H1 (cell line): ENCODE measurements around the gene KCNC4. TPM values are rescaled to one million over a fixed set of nuclear protein-coding genes. Genes with fewer than 3 reads are reported as not detected.

Experiments used
- CTCF ChIA-PET: fragments of 300-600 bp; sonication (Branson Sonifier 250); formaldehyde crosslinking; loops from one replicate; lab custom pipeline; 2021; ENCODE audit not compliant: partially characterized antibody; lab: Charles Lee
- POLR2A ChIA-PET: fragments of 300-600 bp; sonication (Branson Sonifier 250); formaldehyde crosslinking; loops from one replicate; lab custom pipeline; 2021; ENCODE audit warnings: inconsistent platforms; ENCODE audit not compliant: partially characterized antibody; lab: Charles Lee
- DNase-seq, 2 experiments: peaks; one replicate each; pipeline versions ENCODE4 v3.0.0 to v3.0.0-alpha.2; 2010 to 2022; ENCODE audit warnings: low spot score in 2 of 2, low read depth in 1 of 2, mixed read lengths in 1 of 2
- FAIRE-seq: peaks from 2 replicates; lab custom pipeline; 2011; peaks lifted over from hg19 to GRCh38; lab: Jason Lieb, UNC
- H2AFZ ChIP-seq: 2 replicates; pipeline ENCODE4 v1.8.1; 2012; ENCODE audit warnings: low read length, inconsistent platforms
- H2AK5ac ChIP-seq: 2 replicates; pipeline ENCODE4 v1.6.1; 2013; ENCODE audit warnings: low read depth, low read length
- H2BK120ac ChIP-seq: replicated peaks from 2 replicates; pipeline ENCODE3; 2013; ENCODE audit warnings: low read depth, low read length, inconsistent platforms
- H2BK12ac ChIP-seq: 2 replicates; pipeline ENCODE4 v1.6.1; 2013; ENCODE audit warnings: low read depth, low read length
- H2BK15ac ChIP-seq: 2 replicates; pipeline ENCODE4 v1.6.1; 2013; ENCODE audit warnings: low read length
- H2BK20ac ChIP-seq: 2 replicates; pipeline ENCODE4 v1.6.1; 2013; ENCODE audit warnings: low read length
- H2BK5ac ChIP-seq: 2 replicates; pipeline ENCODE4 v1.6.1; 2013; ENCODE audit warnings: low read depth, low read length
- H3K14ac ChIP-seq: 2 replicates; pipeline ENCODE4 v1.6.1; 2013; ENCODE audit warnings: inconsistent platforms; ENCODE audit not compliant: insufficient read length
- H3K18ac ChIP-seq: 2 replicates; pipeline ENCODE4 v1.6.1; 2013; ENCODE audit warnings: low read length; ENCODE audit errors: extremely low read depth
- H3K23ac ChIP-seq: 2 replicates; pipeline ENCODE4 v1.6.1; 2013; ENCODE audit warnings: inconsistent platforms; ENCODE audit not compliant: insufficient read length
- H3K23me2 ChIP-seq: 2 replicates; pipeline ENCODE4 v1.6.1; 2013; ENCODE audit warnings: low read depth, low read length
- H3K27ac ChIP-seq: 2 replicates; pipeline ENCODE4 v1.6.1; 2011; ENCODE audit warnings: low read depth, low read length, inconsistent platforms
- H3K27me3 ChIP-seq, 4 experiments: replicated peaks in 1 of 4; 1 replicate in 1 of 4; 2 replicates in 3 of 4; pipeline versions ENCODE4 v1.6.1 to v1.8.1; 2011 to 2013; ENCODE audit warnings: low read length in 3 of 4, mild to moderate bottlenecking in 3 of 4, inconsistent platforms in 2 of 4, mixed read lengths in 2 of 4, moderate library complexity in 1 of 4; ENCODE audit not compliant: control insufficient read depth in 3 of 4, insufficient read depth in 3 of 4; ENCODE audit errors: extremely low read depth in 1 of 4
- H3K36me3 ChIP-seq, 4 experiments: 2 replicates each; pipeline versions ENCODE4 v1.6.1 to v1.8.1; 2011 to 2013; ENCODE audit warnings: mild to moderate bottlenecking in 4 of 4, low read length in 3 of 4, moderate library complexity in 2 of 4, control low read depth in 1 of 4, inconsistent platforms in 1 of 4; ENCODE audit not compliant: insufficient read depth in 4 of 4, control insufficient read depth in 2 of 4
- H3K4ac ChIP-seq: replicated peaks from 2 replicates; pipeline ENCODE3; 2013; ENCODE audit warnings: low read length, low read depth, mixed read lengths, inconsistent platforms; ENCODE audit not compliant: insufficient read length
- H3K4me1 ChIP-seq, 4 experiments: replicated peaks in 1 of 4; 1 replicate in 1 of 4; 2 replicates in 3 of 4; pipeline versions ENCODE4 v1.6.1 to v1.8.1; 2011 to 2013; ENCODE audit warnings: low read length in 3 of 4, inconsistent platforms in 2 of 4, mixed read lengths in 1 of 4; ENCODE audit not compliant: insufficient read depth in 4 of 4, control insufficient read depth in 3 of 4
- H3K4me2 ChIP-seq, 2 experiments: 2 replicates each; pipeline versions ENCODE4 v1.6.1 to v1.8.1; 2011 to 2013; ENCODE audit warnings: low read depth in 2 of 2, low read length in 2 of 2, control low read depth in 1 of 2, inconsistent platforms in 1 of 2, mild to moderate bottlenecking in 1 of 2; ENCODE audit not compliant: insufficient read depth in 1 of 2
- H3K4me3 ChIP-seq, 4 experiments: fragments of 200-600, 300-600 bp in 1 of 4; sonication (generic), shearing (Covaris generic), sonication (Bioruptor Twin) in 1 of 4; 2 replicates each; pipeline versions ENCODE4 v1.5.1 to v1.8.1; 2011 to 2016; ENCODE audit warnings: low read length in 4 of 4, low read depth in 3 of 4, control low read depth in 2 of 4, inconsistent platforms in 2 of 4, mild to moderate bottlenecking in 2 of 4, mixed read lengths in 1 of 4, moderate library complexity in 1 of 4; ENCODE audit not compliant: insufficient read depth in 2 of 4; ENCODE audit errors: extremely low read depth in 1 of 4
- H3K56ac ChIP-seq: replicated peaks from 2 replicates; pipeline ENCODE3; 2013; ENCODE audit warnings: low read depth, mild to moderate bottlenecking, mixed read lengths, low read length, inconsistent platforms; ENCODE audit not compliant: insufficient read length
- H3K79me1 ChIP-seq: 2 replicates; pipeline ENCODE4 v1.6.1; 2013; ENCODE audit warnings: low read depth, low read length, control low read depth
- H3K79me2 ChIP-seq, 2 experiments: 2 replicates each; pipeline versions ENCODE4 v1.6.1 to v1.8.1; 2012 to 2013; ENCODE audit warnings: low read length in 2 of 2, mild to moderate bottlenecking in 2 of 2, inconsistent platforms in 1 of 2; ENCODE audit not compliant: insufficient read depth in 2 of 2, control insufficient read depth in 1 of 2
- H3K9ac ChIP-seq, 4 experiments: replicated peaks in 1 of 4; 1 replicate in 1 of 4; 2 replicates in 3 of 4; pipeline versions ENCODE4 v1.6.1 to v1.8.1; 2011 to 2013; ENCODE audit warnings: low read depth in 3 of 4, low read length in 3 of 4, control low read depth in 2 of 4, mild to moderate bottlenecking in 2 of 4, moderate library complexity in 2 of 4, inconsistent platforms in 1 of 4; ENCODE audit errors: extremely low read depth in 1 of 4
- H3K9me3 ChIP-seq, 2 experiments: 2 replicates each; pipeline versions ENCODE4 v1.6.1 to v1.8.1; 2012 to 2013; ENCODE audit warnings: mild to moderate bottlenecking in 2 of 2, moderate library complexity in 2 of 2, control low read depth in 1 of 2, inconsistent platforms in 1 of 2, low read depth in 1 of 2, low read length in 1 of 2, mixed read lengths in 1 of 2; ENCODE audit not compliant: insufficient read depth in 2 of 2
- H4K20me1 ChIP-seq, 2 experiments: replicated peaks in 1 of 2; 2 replicates each; pipeline versions ENCODE3 to v1.8.1; 2011 to 2013; ENCODE audit warnings: inconsistent platforms in 2 of 2, low read length in 2 of 2, mild to moderate bottlenecking in 1 of 2; ENCODE audit not compliant: insufficient read depth in 2 of 2, control insufficient read depth in 1 of 2
- H4K5ac ChIP-seq: 2 replicates; pipeline ENCODE4 v1.6.1; 2013; ENCODE audit warnings: low read length, low read depth, mixed read lengths, inconsistent platforms; ENCODE audit not compliant: insufficient read length
- H4K8ac ChIP-seq: 2 replicates; pipeline ENCODE4 v1.8.0; 2013; ENCODE audit warnings: mild to moderate bottlenecking, moderate library complexity, low read length, inconsistent platforms; ENCODE audit not compliant: insufficient read depth; ENCODE audit errors: extremely low read depth
- H4K91ac ChIP-seq: replicated peaks from 2 replicates; pipeline ENCODE3; 2013; ENCODE audit warnings: low read length, mixed read lengths, inconsistent platforms; ENCODE audit not compliant: insufficient read length
- JUND ChIP-seq: IDR thresholded peaks from 2 replicates; pipeline ENCODE4 v1.6.1; 2011; ENCODE audit warnings: mild to moderate bottlenecking, improper control_type of control experiment, low read length
- SAP30 ChIP-seq: fragments of 300-600 bp; sonication (generic); IDR thresholded peaks from 2 replicates; pipeline ENCODE4 v1.7.1; 2012; ENCODE audit warnings: low read length, moderate library complexity, mild to moderate bottlenecking, inconsistent platforms; ENCODE audit not compliant: insufficient read depth, insufficient replicate concordance
- SP4 ChIP-seq: IDR thresholded peaks from 2 replicates; pipeline ENCODE4 v1.6.1; 2012; ENCODE audit warnings: low read length, inconsistent platforms
- TCF12 ChIP-seq: IDR thresholded peaks from 2 replicates; pipeline ENCODE4 v1.6.1; 2011; ENCODE audit warnings: low read depth, mild to moderate bottlenecking, low read length
- WGBS, 2 experiments: shearing (Covaris generic) in 1 of 2; methylation state at CpG; one replicate each; pipeline versions ENCODE4 v1.1.6 to v1.1.7; 2013 to 2015; ENCODE audit warnings: low lambda C conversion rate in 2 of 2, mixed read lengths in 2 of 2, inconsistent platforms in 1 of 2, low coverage in 1 of 2, missing lambda C conversion rate in 1 of 2; ENCODE audit not compliant: insufficient replicate concordance in 2 of 2, insufficient coverage in 1 of 2, insufficient read length in 1 of 2; ENCODE audit errors: extremely low coverage in 1 of 2, missing lambda C conversion rate in 1 of 2; 5-methylcytosine and 5-hydroxymethylcytosine counted together
- polyA plus RNA-seq, 7 experiments: library from polyadenylated mRNA; depleted of rRNA in 3 of 7; stranded (reverse) in 5 of 7; unstranded in 2 of 7; fragments of >200 nt in 5 of 7; fragments of 200-250 nt in 2 of 7; gene quantifications; 1 replicate in 5 of 7; 2 replicates in 1 of 7; 4 replicates in 1 of 7; pipeline versions ENCODE4 v1.2.1 to v1.2.3, GENCODE V29; 2011 to 2013; ENCODE audit warnings: missing spikeins in 2 of 7, mixed read lengths in 2 of 7
- total RNA-seq: library from RNA; stranded (reverse); fragmentation: NEBNext Ultra II Directional; extraction: Animal tissue kit (Norgen Biotek cat#: 25700); gene quantifications from 2 replicates; pipeline ENCODE4 v1.2.1, GENCODE V29; 2021
- TF ChIP-seq, protein P1 (sequence below): IDR thresholded peaks from 2 replicates; pipeline ENCODE4 v1.6.1; 2012; ENCODE audit warnings: inconsistent platforms

KCNC4 gene
- total and polyA plus RNA-seq, 2 of the 8 experiments (the other 6 are each of a cell fraction or from before 2014, with no cell fraction given): 8.1 to 11.2 TPM

DNA sequence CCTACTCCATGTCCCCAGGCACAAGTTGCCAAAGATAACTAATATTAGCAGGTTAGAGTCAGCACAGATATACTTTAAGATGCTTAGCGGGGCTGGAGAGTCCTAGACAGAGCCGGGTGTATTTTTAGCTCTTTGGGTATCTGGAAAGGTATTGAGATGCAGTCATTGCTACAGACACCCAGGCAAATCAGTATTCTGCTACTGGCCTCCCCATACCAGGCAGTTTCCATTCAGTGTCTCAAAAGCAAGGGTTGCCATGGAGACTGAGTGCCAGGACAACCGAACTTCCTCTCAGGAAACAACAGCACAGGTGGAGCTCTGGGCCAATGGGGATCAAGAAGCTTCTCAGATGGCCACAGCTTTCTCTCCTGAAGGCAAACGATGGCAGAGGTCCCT lies 45.3 kb downstream of the KCNC4 start:
- DNase-seq: no peak
- Histone ChIP-seq H3K9me3 (no peaks in the 10 kb centered on the region), H2BK15ac (no peak overlapping the region), H3K4me3 (no peak overlapping the region), H3K4ac (no peak overlapping the region), H4K91ac (no peak overlapping the region), H2BK12ac (no peak overlapping the region), H2BK20ac (no peak overlapping the region), H3K9ac (no peak overlapping the region), H2AK5ac (no peak overlapping the region), H3K79me1 (no peaks in the 10 kb centered on the region), H3K56ac (no peak overlapping the region), H3K18ac (no peak overlapping the region), H2BK5ac (no peak overlapping the region), H3K27me3 (no peaks in the 10 kb centered on the region; a peak in 1 of 7 replicates), H2AFZ (0 out of 2 replicates have a peak overlapping the region, but pooled peaks have one; percentile 66), H3K79me2 (no peaks in the 10 kb centered on the region), H3K4me1 (no peaks in the 10 kb centered on the region; a peak in 1 of 7 replicates), H2BK120ac (no peak overlapping the region), H4K8ac (no peak overlapping the region), H3K4me2 (no peak overlapping the region), H3K14ac (no peak overlapping the region), H3K27ac (no peak overlapping the region), H3K23me2 (no peaks in the 10 kb centered on the region), H3K36me3 (no peaks in the 10 kb centered on the region), H4K5ac (no peak overlapping the region), H4K20me1 (no peaks in the 10 kb centered on the region), H3K23ac (no peak overlapping the region)
- POLR2A ChIA-PET: interaction anchor here (1.3 to 1.6 kb wide), 3 partner anchors 11 to 84 kb away, joined by 3 to 7 read pairs (median 4); partner anchors contain the start of genes KCNC4 and RBM15
- CTCF ChIA-PET: interaction anchor here (0.7 to 2.4 kb wide), 13 partner anchors 8 to 59 kb away, joined by 3 to 9 read pairs (median 5); no protein-coding TSS in a partner anchor
- FAIRE-seq: no peak
- no peak for TF ChIP-seq TCF12
- TF ChIP-seq, protein P1, sequence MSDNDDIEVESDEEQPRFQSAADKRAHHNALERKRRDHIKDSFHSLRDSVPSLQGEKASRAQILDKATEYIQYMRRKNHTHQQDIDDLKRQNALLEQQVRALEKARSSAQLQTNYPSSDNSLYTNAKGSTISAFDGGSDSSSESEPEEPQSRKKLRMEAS: no peak
- TF ChIP-seq JUND: no peak
- TF ChIP-seq SP4: no peak
- no peak for TF ChIP-seq SAP30
- 69% methylated on average over 4 of the region's 4 CpGs; no CpG with 5 or more reads in 1 of the 2 experiments for WGBS, 2 experiments
